GF-D8 (cell line): Measurements from ENCODE around the gene NIM1K.
A peak's percentile ranks its signal among the peaks of the same experiment; 100 is the strongest.
"Not testable (repeated sequence)": the region's sequence is repeated elsewhere in the genome, so short reads cannot be mapped to it uniquely, and the experiment has no call there.

Experiments used
- DNase-seq: peaks from one replicate; lab custom pipeline; 2025; lab: John Stamatoyannopoulos, UW

The NIM1K gene

GRCh38 chr5:43191740-43192557 lies at the start of gene NIM1K:
TSS of gene NIM1K (plus strand) at chr5:43192225. CDS start at chr5:43245776, 53,551 bp downstream.
- DNase-seq = no peak

- no peak for DNase-seq
Observed at GRCh38 chr5:43145071-43145470, 47.0 kb upstream of the NIM1K start.

- no peak for DNase-seq
Observed at GRCh38 chr5:43146958-43147357, 45.1 kb upstream of the NIM1K start.

- no peak for DNase-seq
Observed at GRCh38 chr5:43148417-43148816, 43.6 kb upstream of the NIM1K start.

- DNase-seq = no peak
Observed at GRCh38 chr5:43149231-43149630, 42.8 kb upstream of the NIM1K start.

GRCh38 chr5:43150075-43150474 lies 42.0 kb upstream of the NIM1K start:
- DNase-seq = no peak

GRCh38 chr5:43150748-43151147 lies 41.3 kb upstream of the NIM1K start:
- no peak for DNase-seq

- no peak for DNase-seq
Observed at GRCh38 chr5:43152946-43153345, 39.1 kb upstream of the NIM1K start.

GRCh38 chr5:43154469-43154868 lies 37.6 kb upstream of the NIM1K start:
- no peak for DNase-seq

- DNase-seq = no peak
Observed at GRCh38 chr5:43155394-43156096, 36.5 kb upstream of the NIM1K start.

- no peak for DNase-seq
Observed at GRCh38 chr5:43156388-43156787, 35.6 kb upstream of the NIM1K start.

- DNase-seq = no peak
Observed at GRCh38 chr5:43157068-43157467, 35.0 kb upstream of the NIM1K start.

GRCh38 chr5:43161244-43161643 lies 30.8 kb upstream of the NIM1K start:
- peak; percentile 57 for DNase-seq

GRCh38 chr5:43164801-43165200 lies 27.2 kb upstream of the NIM1K start:
- DNase-seq = not testable (repeated sequence)

GRCh38 chr5:43165323-43165722 lies 26.7 kb upstream of the NIM1K start:
- no peak for DNase-seq

- DNase-seq = no peak
Observed at GRCh38 chr5:43168175-43168574, 23.9 kb upstream of the NIM1K start.

- DNase-seq = no peak
Observed at GRCh38 chr5:43171451-43171850, 20.6 kb upstream of the NIM1K start.

GRCh38 chr5:43171926-43172325 lies 20.1 kb upstream of the NIM1K start:
- no peak for DNase-seq

- no peak for DNase-seq
Observed at GRCh38 chr5:43172779-43173178, 19.2 kb upstream of the NIM1K start.

- DNase-seq = no peak
Observed at GRCh38 chr5:43174586-43174985, 17.4 kb upstream of the NIM1K start.

GRCh38 chr5:43179836-43180235 lies 12.2 kb upstream of the NIM1K start:
- no peak for DNase-seq

GRCh38 chr5:43182421-43182820 lies 9.6 kb upstream of the NIM1K start:
- DNase-seq = no peak

- DNase-seq = not testable (repeated sequence)
Observed at GRCh38 chr5:43183101-43183500, 8.9 kb upstream of the NIM1K start.
